Endothelial cell of umbilical vein (primary cell): Measurements from ENCODE around the gene EIF4E1B. TPM values are rescaled to one million over a fixed set of nuclear protein-coding genes. Genes with fewer than 3 reads are reported as not detected.

Experiments used
- BruUV-seq: library from RNA; stranded (reverse); fragments of 400-500 nt; replicated peaks from 2 replicates; lab custom pipeline; 2021; lab: Mats Ljungman, UMichigan
- CTCF ChIA-PET: fragments of 300-600, 350-600 bp; sonication (Branson Sonifier 250); formaldehyde crosslinking; loops from one replicate; lab custom pipeline; 2021; ENCODE audit warnings: antibody characterized with exemption, inconsistent platforms; lab: Charles Lee
- POLR2A ChIA-PET: fragments of 300-600, 350-600 bp; sonication (Branson Sonifier 250); formaldehyde crosslinking; loops from one replicate; lab custom pipeline; 2021; ENCODE audit warnings: antibody characterized with exemption, inconsistent platforms; lab: Charles Lee
- DNase-seq: peaks from one replicate; pipeline ENCODE4 v3.0.0-alpha.2; 2011; ENCODE audit warnings: low read depth, low spot score
- FAIRE-seq: peaks from 2 replicates; lab custom pipeline; 2011; peaks lifted over from hg19 to GRCh38; lab: Jason Lieb, UNC
- H2AFZ ChIP-seq: 2 replicates; pipeline ENCODE4 v1.6.0; 2012; ENCODE audit warnings: low read depth, low read length, control low read depth, inconsistent platforms
- H3K27ac ChIP-seq: 2 replicates; pipeline ENCODE4 v1.5.1; 2011; ENCODE audit warnings: low read depth, mild to moderate bottlenecking, control low read depth, low read length, moderate library complexity; ENCODE audit not compliant: insufficient read depth
- H3K27me3 ChIP-seq, 2 experiments: 2 replicates each; pipeline versions ENCODE4 v1.6.0 to v1.6.1; 2011; ENCODE audit warnings: low read length in 2 of 2, mixed read lengths in 1 of 2; ENCODE audit not compliant: control insufficient read depth in 2 of 2, insufficient read depth in 2 of 2
- H3K36me3 ChIP-seq, 2 experiments: 2 replicates in 1 of 2; 3 replicates in 1 of 2; pipeline ENCODE4 v1.5.1; 2011; ENCODE audit warnings: low read length in 2 of 2, mild to moderate bottlenecking in 1 of 2, moderate library complexity in 1 of 2; ENCODE audit not compliant: control insufficient read depth in 2 of 2, insufficient read depth in 2 of 2; ENCODE audit errors: extremely low read depth in 1 of 2
- H3K4me1 ChIP-seq: 3 replicates; pipeline ENCODE4 v1.5.1; 2011; ENCODE audit warnings: mild to moderate bottlenecking, low read length; ENCODE audit not compliant: control insufficient read depth, insufficient read depth; ENCODE audit errors: extremely low read depth
- H3K4me2 ChIP-seq: 2 replicates; pipeline ENCODE4 v1.6.1; 2011; ENCODE audit warnings: low read length, control low read depth, mixed read lengths; ENCODE audit not compliant: insufficient read depth
- H3K4me3 ChIP-seq, 3 experiments: fragments of 200-600 bp in 1 of 3; sonication (generic), shearing (Covaris generic) in 1 of 3; replicated peaks in 1 of 3; 2 replicates each; pipeline ENCODE4 v1.5.1; 2011 to 2016; ENCODE audit warnings: control low read depth in 3 of 3, low read length in 3 of 3, mild to moderate bottlenecking in 2 of 3, inconsistent platforms in 1 of 3, low read depth in 1 of 3, moderate library complexity in 1 of 3; ENCODE audit not compliant: insufficient read depth in 1 of 3
- H3K79me2 ChIP-seq: 2 replicates; pipeline ENCODE4 v1.6.0; 2012; ENCODE audit warnings: low read length, inconsistent platforms; ENCODE audit not compliant: control insufficient read depth, insufficient read depth
- H3K9ac ChIP-seq: replicated peaks from 2 replicates; pipeline ENCODE3; 2011; ENCODE audit warnings: low read length, control low read depth; ENCODE audit not compliant: insufficient read depth; ENCODE audit errors: extremely low read depth
- H3K9me1 ChIP-seq: replicated peaks from 3 replicates; pipeline ENCODE4 v1.6.0; 2011; ENCODE audit warnings: mild to moderate bottlenecking, low read length; ENCODE audit not compliant: control insufficient read depth, insufficient read depth; ENCODE audit errors: extremely low read depth
- H3K9me3 ChIP-seq: replicated peaks from 2 replicates; pipeline ENCODE4 v1.5.1; 2012; ENCODE audit warnings: low read length, inconsistent platforms; ENCODE audit not compliant: control insufficient read depth, insufficient read depth
- H4K20me1 ChIP-seq: replicated peaks from 2 replicates; pipeline ENCODE3; 2011; ENCODE audit warnings: mild to moderate bottlenecking, low read length; ENCODE audit not compliant: control insufficient read depth, insufficient read depth; ENCODE audit errors: extremely low read depth
- FOS ChIP-seq: IDR thresholded peaks from 2 replicates; pipeline ENCODE4 v1.6.1; 2011; ENCODE audit warnings: mild to moderate bottlenecking, low read length, moderate library complexity, borderline replicate concordance; ENCODE audit not compliant: insufficient read depth
- GATA2 ChIP-seq: IDR thresholded peaks from 2 replicates; pipeline ENCODE4 v1.7.0; 2011; ENCODE audit warnings: low read depth, mild to moderate bottlenecking, moderate library complexity, mixed read lengths, low read length; ENCODE audit not compliant: insufficient read length, insufficient read depth
- MYC ChIP-seq: IDR thresholded peaks from one replicate; pipeline ENCODE4 v1.6.1; 2011; ENCODE audit warnings: mild to moderate bottlenecking, low read depth, low read length
- POLR2A ChIP-seq: IDR thresholded peaks from 2 replicates; pipeline ENCODE4 v1.6.1; 2012; ENCODE audit warnings: low read depth, mild to moderate bottlenecking, control low read depth, low read length
- dilution Hi-C: fragments of 300-500 bp; cut with MboI; formaldehyde crosslinking; loops from one replicate; pipeline ENCODE4 v1.15.0; 2019; ENCODE audit warnings: low sequenced_read_pairs; ENCODE audit not compliant: extremely low pct_ligation_motif_present
- intact Hi-C: fragments of 100-400 bp; cut with micrococcal nuclease; formaldehyde crosslinking; loops from one replicate; pipeline ENCODE4 v1.10.0; 2022
- polyA plus RNA-seq, 4 experiments: library from polyadenylated mRNA; depleted of rRNA in 3 of 4; stranded (reverse) in 3 of 4; unstranded in 1 of 4; fragments of >200 nt; gene quantifications; 2 replicates each; pipeline versions ENCODE4 v1.2.1 to v1.2.3, GENCODE V29; 2011 to 2012; ENCODE audit warnings: missing spikeins in 1 of 4
- total RNA-seq: library from RNA; stranded (reverse); gene quantifications from 2 replicates; pipeline ENCODE4 v1.2.3, GENCODE V29; 2021
- TF ChIP-seq, protein P1 (sequence below), 2 donors: IDR thresholded peaks; 1 replicate in 1 of 2; 2 replicates in 1 of 2; pipeline ENCODE4 v1.5.1; 2011; ENCODE audit warnings: low read length in 2 of 2, mild to moderate bottlenecking in 2 of 2, moderate library complexity in 2 of 2, control low read depth in 1 of 2, inconsistent platforms in 1 of 2, low read depth in 1 of 2; ENCODE audit not compliant: insufficient read depth in 1 of 2; ENCODE audit errors: extremely low read depth in 1 of 2
- TF ChIP-seq, protein P2 (sequence below): IDR thresholded peaks from 2 replicates; pipeline ENCODE4 v1.6.1; 2011; ENCODE audit not compliant: insufficient read depth, insufficient read length

Gene EIF4E1B
- total and polyA plus RNA-seq, 2 donors (not counting 3 experiments of a cell fraction or from before 2014, with no cell fraction given) = not detected

DNA sequence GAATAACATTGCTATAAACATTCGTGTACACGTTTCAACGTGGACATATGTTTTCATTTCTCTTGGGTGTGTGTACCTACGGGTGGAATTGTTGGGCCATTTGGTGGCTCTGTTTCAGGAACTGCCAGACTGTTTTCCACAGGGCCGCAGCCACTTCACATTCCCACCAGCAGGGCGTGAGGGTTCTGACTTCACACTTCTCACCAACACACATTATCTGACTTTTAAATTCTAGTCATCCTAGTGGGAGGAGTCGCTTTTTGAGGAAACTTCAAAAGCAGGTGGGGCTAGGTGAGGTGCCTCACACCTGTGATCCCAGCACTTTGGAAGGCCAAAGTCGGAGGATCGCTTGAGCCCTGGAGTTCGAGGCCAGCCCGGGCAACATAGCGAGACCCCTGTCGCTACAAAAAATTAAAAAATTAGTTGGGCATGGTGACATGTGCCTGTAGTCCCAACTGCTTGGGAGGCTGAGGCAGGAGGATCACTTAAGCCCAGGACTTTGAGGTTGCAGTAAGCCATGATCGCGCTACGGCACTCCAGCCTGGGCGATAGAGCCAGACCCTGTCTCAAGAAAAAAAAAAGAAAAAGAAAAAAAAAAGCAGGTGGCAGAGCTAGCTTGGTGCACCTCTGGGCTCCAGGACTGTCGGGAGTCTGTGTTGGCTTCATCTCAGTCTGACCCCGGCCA, 45.3 kb downstream of the EIF4E1B start:
- Histone ChIP-seq H3K4me3 (no peak overlapping the region), H3K9me3 (no peaks in the 10 kb centered on the region), H3K27me3 (peaks cover 11 to 21% of the 10 kb centered on the region in 2 experiments), H3K4me2 (no peak overlapping the region), H3K4me1 (no peaks in the 10 kb centered on the region), H3K27ac (no peak overlapping the region), H3K9ac (no peak overlapping the region), H3K79me2 (no peaks in the 10 kb centered on the region), H2AFZ (no peak overlapping the region), H3K9me1 (no peaks in the 10 kb centered on the region), H4K20me1 (no peaks in the 10 kb centered on the region), H3K36me3 (no peaks in the 10 kb centered on the region)
- ChIA-PET CTCF (interaction anchor here (1.3 to 1.8 kb wide), 2 partner anchors 15 to 18 kb away, joined by 3 to 8 read pairs; no protein-coding TSS in a partner anchor), POLR2A (no interaction called here)
- TF ChIP-seq, protein P1, sequence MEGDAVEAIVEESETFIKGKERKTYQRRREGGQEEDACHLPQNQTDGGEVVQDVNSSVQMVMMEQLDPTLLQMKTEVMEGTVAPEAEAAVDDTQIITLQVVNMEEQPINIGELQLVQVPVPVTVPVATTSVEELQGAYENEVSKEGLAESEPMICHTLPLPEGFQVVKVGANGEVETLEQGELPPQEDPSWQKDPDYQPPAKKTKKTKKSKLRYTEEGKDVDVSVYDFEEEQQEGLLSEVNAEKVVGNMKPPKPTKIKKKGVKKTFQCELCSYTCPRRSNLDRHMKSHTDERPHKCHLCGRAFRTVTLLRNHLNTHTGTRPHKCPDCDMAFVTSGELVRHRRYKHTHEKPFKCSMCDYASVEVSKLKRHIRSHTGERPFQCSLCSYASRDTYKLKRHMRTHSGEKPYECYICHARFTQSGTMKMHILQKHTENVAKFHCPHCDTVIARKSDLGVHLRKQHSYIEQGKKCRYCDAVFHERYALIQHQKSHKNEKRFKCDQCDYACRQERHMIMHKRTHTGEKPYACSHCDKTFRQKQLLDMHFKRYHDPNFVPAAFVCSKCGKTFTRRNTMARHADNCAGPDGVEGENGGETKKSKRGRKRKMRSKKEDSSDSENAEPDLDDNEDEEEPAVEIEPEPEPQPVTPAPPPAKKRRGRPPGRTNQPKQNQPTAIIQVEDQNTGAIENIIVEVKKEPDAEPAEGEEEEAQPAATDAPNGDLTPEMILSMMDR (IDR thresholded peaks at IDR 0.05; ENCODE audit: extremely low read depth in 1 of 2, insufficient read depth in 1 of 2, low read depth in 1 of 2, low read length in 2 of 2) = peak; percentile 46 to 50
- TF ChIP-seq FOS (no peak), POLR2A (no peak)
- intact Hi-C loops = no loop called here
- no TSS peak for BruUV-seq
- DNase-seq (peak; percentile 7), FAIRE-seq (no peak)
- dilution Hi-C loops = no loop called here

DNA sequence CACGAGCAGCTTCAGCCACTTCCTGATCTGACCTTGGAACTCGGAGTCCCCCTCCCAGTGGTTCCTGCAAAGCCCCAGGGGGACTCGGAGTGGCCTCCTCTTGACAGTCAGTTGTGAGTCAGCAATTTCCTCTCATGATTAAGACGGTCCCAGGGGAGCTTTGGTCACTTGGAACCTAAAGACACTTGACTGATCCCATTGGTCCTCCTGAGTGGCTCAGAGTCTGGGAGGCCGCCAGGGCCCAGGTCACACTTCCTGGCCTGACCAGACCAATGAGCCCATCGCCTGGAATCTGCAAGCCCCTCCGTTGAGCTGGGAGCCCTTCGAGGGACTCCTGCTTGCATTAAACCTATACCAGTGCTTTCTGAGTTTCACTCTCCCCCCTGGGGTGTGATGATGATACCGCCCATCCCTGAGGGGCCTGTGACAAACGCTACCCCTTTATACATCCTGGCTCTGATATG, 45.9 kb downstream of the EIF4E1B start:
- CTCF ChIA-PET = interaction anchor here (1.3 to 1.8 kb wide), 2 partner anchors 16 to 18 kb away, joined by 3 to 8 read pairs; no protein-coding TSS in a partner anchor
- no TSS peak for BruUV-seq
- dilution Hi-C loops (no loop called here), intact Hi-C loops (no loop called here)
- peaks cover 13 to 24% of the 10 kb centered on the region in 2 experiments for H3K27me3 ChIP-seq
- H3K27ac ChIP-seq = no peak overlapping the region
- POLR2A ChIA-PET = no interaction called here
- FAIRE-seq (no peak), DNase-seq (no peak)
- no peaks in the 10 kb centered on the region for H3K9me1 ChIP-seq
- no peak overlapping the region for H2AFZ ChIP-seq
- no peak overlapping the region for H3K4me3 ChIP-seq
- H3K4me1 ChIP-seq = no peaks in the 10 kb centered on the region
- H4K20me1 ChIP-seq = no peaks in the 10 kb centered on the region
- H3K4me2 ChIP-seq = no peak overlapping the region
- no peaks in the 10 kb centered on the region for H3K79me2 ChIP-seq
- TF ChIP-seq MYC (no peak), GATA2 (no peak)
- TF ChIP-seq, protein P2, sequence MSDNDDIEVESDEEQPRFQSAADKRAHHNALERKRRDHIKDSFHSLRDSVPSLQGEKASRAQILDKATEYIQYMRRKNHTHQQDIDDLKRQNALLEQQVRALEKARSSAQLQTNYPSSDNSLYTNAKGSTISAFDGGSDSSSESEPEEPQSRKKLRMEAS = no peak
- H3K9me3 ChIP-seq = no peaks in the 10 kb centered on the region
- H3K36me3 ChIP-seq = no peaks in the 10 kb centered on the region
- no peak overlapping the region for H3K9ac ChIP-seq
